H9 (cell line): ENCODE results near the gene UBE2D1. TPM values are rescaled to one million over a fixed set of nuclear protein-coding genes. Genes with fewer than 3 reads are reported as not detected.
A peak's percentile ranks its signal among the peaks of the same experiment; 100 is the strongest.

Experiments used
- DNase-seq: peaks from one replicate; pipeline ENCODE4 v3.0.0-alpha.2; 2017
- H2AFZ ChIP-seq: one replicate; pipeline ENCODE4 v1.6.1; 2013; ENCODE audit warnings: mild to moderate bottlenecking, low read length, control low read depth, moderate library complexity
- H2AK5ac ChIP-seq: 2 replicates; pipeline ENCODE4 v1.6.1; 2013; ENCODE audit warnings: low read length, control low read depth, mixed read lengths; ENCODE audit not compliant: insufficient read length
- H2BK120ac ChIP-seq: one replicate; pipeline ENCODE4 v1.6.1; 2013; ENCODE audit warnings: low read depth, mild to moderate bottlenecking, low read length, control low read depth, inconsistent platforms; ENCODE audit not compliant: poor library complexity, severe bottlenecking
- H2BK12ac ChIP-seq: 2 replicates; pipeline ENCODE4 v1.6.1; 2013; ENCODE audit warnings: low read length, control low read depth, mixed read lengths, low read depth; ENCODE audit not compliant: insufficient read length
- H2BK15ac ChIP-seq: 2 replicates; pipeline ENCODE4 v1.6.1; 2013; ENCODE audit warnings: low read depth, low read length, control low read depth
- H2BK20ac ChIP-seq: one replicate; pipeline ENCODE4 v1.6.1; 2013; ENCODE audit warnings: low read depth, mild to moderate bottlenecking, low read length, control low read depth, inconsistent platforms; ENCODE audit not compliant: poor library complexity, severe bottlenecking
- H2BK5ac ChIP-seq: 2 replicates; pipeline ENCODE4 v1.6.1; 2013; ENCODE audit warnings: low read length, control low read depth, mixed read lengths; ENCODE audit not compliant: insufficient read length
- H3K14ac ChIP-seq: 2 replicates; pipeline ENCODE4 v1.6.1; 2013; ENCODE audit warnings: low read length, control low read depth; ENCODE audit not compliant: insufficient read depth
- H3K18ac ChIP-seq: 2 replicates; pipeline ENCODE4 v1.6.1; 2013; ENCODE audit warnings: low read depth, mild to moderate bottlenecking, mixed read lengths, low read length, control low read depth; ENCODE audit not compliant: insufficient read length
- H3K23ac ChIP-seq: 2 replicates; pipeline ENCODE4 v1.6.1; 2013; ENCODE audit warnings: low read length, control low read depth, mixed read lengths, low read depth; ENCODE audit not compliant: insufficient read length
- H3K23me2 ChIP-seq: 2 replicates; pipeline ENCODE4 v1.6.1; 2013; ENCODE audit warnings: low read depth, mild to moderate bottlenecking, mixed read lengths, low read length, control low read depth; ENCODE audit not compliant: insufficient read length, poor library complexity, severe bottlenecking
- H3K27ac ChIP-seq: 2 replicates; pipeline ENCODE4 v1.5.1; 2013; ENCODE audit warnings: low read length, control low read depth, mixed read lengths, low read depth; ENCODE audit not compliant: insufficient read length
- H3K27me3 ChIP-seq: 2 replicates; pipeline ENCODE4 v1.6.1; 2013; ENCODE audit warnings: low read length, control low read depth, inconsistent platforms; ENCODE audit not compliant: insufficient read depth
- H3K4ac ChIP-seq: 2 replicates; pipeline ENCODE4 v1.6.1; 2013; ENCODE audit warnings: low read depth, mild to moderate bottlenecking, control low read depth, inconsistent platforms, low read length, moderate library complexity
- H3K4me1 ChIP-seq: 2 replicates; pipeline ENCODE4 v1.6.1; 2013; ENCODE audit warnings: low read length, control low read depth, inconsistent platforms; ENCODE audit not compliant: insufficient read depth
- H3K4me2 ChIP-seq: 2 replicates; pipeline ENCODE4 v1.6.1; 2013; ENCODE audit warnings: low read length, control low read depth, mixed read lengths; ENCODE audit not compliant: insufficient read length, insufficient read depth
- H3K56ac ChIP-seq: 2 replicates; pipeline ENCODE4 v1.6.1; 2013; ENCODE audit warnings: low read depth, mild to moderate bottlenecking, mixed read lengths, low read length, control low read depth; ENCODE audit not compliant: insufficient read length
- H3K79me1 ChIP-seq: 2 replicates; pipeline ENCODE4 v1.6.1; 2013; ENCODE audit warnings: low read depth, mild to moderate bottlenecking, moderate library complexity, low read length, control low read depth, inconsistent platforms; ENCODE audit not compliant: insufficient read depth, poor library complexity, severe bottlenecking
- H3K79me2 ChIP-seq: 2 replicates; pipeline ENCODE4 v1.6.1; 2013; ENCODE audit warnings: low read length, control low read depth, inconsistent platforms; ENCODE audit not compliant: insufficient read depth
- H3K9ac ChIP-seq: 2 replicates; pipeline ENCODE4 v1.6.1; 2013; ENCODE audit warnings: low read length, control low read depth, mixed read lengths; ENCODE audit not compliant: insufficient read length; ENCODE audit errors: extremely low read depth
- H3K9me3 ChIP-seq: one replicate; pipeline ENCODE4 v1.6.1; 2013; ENCODE audit warnings: low read depth, low read length, inconsistent platforms; ENCODE audit not compliant: control insufficient read depth
- H3T11ph ChIP-seq: one replicate; pipeline ENCODE4 v1.6.1; 2013; ENCODE audit warnings: mild to moderate bottlenecking, low read length, control low read depth, inconsistent platforms
- H4K20me1 ChIP-seq: one replicate; pipeline ENCODE4 v1.6.1; 2013; ENCODE audit not compliant: control insufficient read depth, insufficient read length, insufficient read depth
- H4K5ac ChIP-seq: 2 replicates; pipeline ENCODE4 v1.6.1; 2013; ENCODE audit warnings: low read depth, mild to moderate bottlenecking, mixed read lengths, low read length, control low read depth; ENCODE audit not compliant: insufficient read length
- H4K8ac ChIP-seq: replicated peaks from 2 replicates; pipeline ENCODE4 v1.6.1; 2013; ENCODE audit warnings: low read length, control low read depth, mixed read lengths, low read depth; ENCODE audit not compliant: insufficient read length
- H4K91ac ChIP-seq: 2 replicates; pipeline ENCODE4 v1.6.1; 2013; ENCODE audit warnings: low read depth, mild to moderate bottlenecking, moderate library complexity, mixed read lengths, low read length, control low read depth; ENCODE audit not compliant: insufficient read length
- H3K27ac Mint-ChIP-seq, 3 experiments: 2 replicates in 2 of 3; 3 replicates in 1 of 3; pipeline ENCODE4 v1.8.0; 2020 to 2021; ENCODE audit warnings: mixed read lengths in 3 of 3, mild to moderate bottlenecking in 1 of 3, moderate library complexity in 1 of 3
- H3K27me3 Mint-ChIP-seq: 2 replicates; pipeline ENCODE4 v1.8.0; 2021; ENCODE audit warnings: low read depth, mild to moderate bottlenecking, moderate library complexity, mixed read lengths
- H3K36me3 Mint-ChIP-seq, 3 experiments: 2 replicates in 2 of 3; 3 replicates in 1 of 3; pipeline ENCODE4 v1.8.0; 2020 to 2021; ENCODE audit warnings: low read depth in 3 of 3, mixed read lengths in 3 of 3; ENCODE audit not compliant: insufficient read depth in 1 of 3
- H3K4me1 Mint-ChIP-seq, 2 experiments: 2 replicates each; pipeline ENCODE4 v1.8.0; 2020; ENCODE audit warnings: mixed read lengths in 2 of 2
- H3K4me3 Mint-ChIP-seq, 2 experiments: 2 replicates in 1 of 2; 3 replicates in 1 of 2; pipeline ENCODE4 v1.8.0; 2020 to 2021; ENCODE audit warnings: mild to moderate bottlenecking in 2 of 2, mixed read lengths in 2 of 2, moderate library complexity in 1 of 2
- H3K9me3 Mint-ChIP-seq, 2 experiments: 2 replicates in 1 of 2; 3 replicates in 1 of 2; pipeline ENCODE4 v1.8.0; 2020; ENCODE audit warnings: mild to moderate bottlenecking in 2 of 2, mixed read lengths in 2 of 2, moderate library complexity in 1 of 2
- WGBS: extraction: QIAGEN DNeasy Blood & Tissue Kit; methylation state at CpG from one replicate; pipeline ENCODE4 v1.1.7; 2013; ENCODE audit warnings: missing lambda C conversion rate, low lambda C conversion rate, mixed read lengths; ENCODE audit not compliant: insufficient read length; ENCODE audit errors: extremely low coverage; 5-methylcytosine and 5-hydroxymethylcytosine counted together
- total RNA-seq: library from RNA; stranded (reverse); gene quantifications from 2 replicates; pipeline ENCODE4 v1.2.1, GENCODE V29; 2021
- TF ChIP-seq, protein P1 (sequence below): fragments of 200-600 bp; sonication (generic); conservative IDR thresholded peaks from 3 replicates; pipeline ENCODE4 v1.8.0; 2021; ENCODE audit warnings: antibody characterized with exemption, mild to moderate bottlenecking

Gene UBE2D1
- total RNA-seq, 1 experiment from 2014 or later = 26.8 TPM

DNA sequence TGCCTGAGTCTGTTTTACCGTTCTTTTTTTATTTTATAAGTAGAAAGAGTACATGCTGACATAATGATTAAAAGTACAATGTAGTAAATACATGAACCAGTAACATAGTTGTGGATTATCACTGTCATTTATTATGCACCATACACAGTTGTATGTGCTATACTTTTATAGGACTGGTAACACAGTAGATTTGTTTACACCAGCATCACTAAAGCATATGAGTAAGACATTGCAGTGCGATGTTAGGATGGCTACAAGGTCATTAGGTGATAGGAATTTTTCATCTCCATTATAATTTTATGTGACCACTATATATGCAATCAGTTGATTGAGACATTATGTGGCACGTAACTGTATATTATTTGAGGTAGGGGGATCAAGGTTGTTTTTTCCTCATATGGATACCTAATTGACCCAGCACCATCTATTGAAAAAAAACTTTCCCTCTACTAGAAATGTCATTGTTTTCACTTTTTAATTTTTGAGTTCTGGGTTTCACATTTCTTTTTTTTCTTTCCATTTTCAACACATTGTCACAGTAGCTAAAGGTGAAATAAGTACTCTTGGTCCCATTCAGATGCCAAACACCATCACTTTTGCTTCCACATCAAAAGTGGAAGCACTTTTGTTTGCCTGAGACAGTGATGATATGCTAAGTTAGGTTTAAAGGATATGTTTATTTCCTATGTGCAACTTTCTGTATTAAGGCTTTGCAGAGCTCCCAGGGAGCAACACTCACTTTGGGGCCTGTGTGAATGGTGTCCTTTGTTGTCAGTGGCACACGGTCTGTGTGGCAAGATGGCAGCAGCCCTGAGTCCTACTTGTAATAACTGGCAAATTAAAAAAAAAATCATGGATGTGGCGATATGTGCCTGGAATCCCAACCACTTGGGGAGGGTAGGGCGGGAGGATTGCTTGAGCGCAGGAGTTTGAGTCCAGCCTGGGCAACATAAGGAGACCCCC, 17.1 kb downstream of the UBE2D1 start:
- H3K27ac ChIP-seq = no peak overlapping the region
- peaks cover 3% of the 10 kb centered on the region; the same call in 1 of the 2 replicates for H3K79me2 ChIP-seq
- H3K79me1 ChIP-seq = peaks cover 3% of the 10 kb centered on the region
- no peak overlapping the region for H3T11ph ChIP-seq
- no CpG with 5 or more reads among the region's 7 CpGs for WGBS
- no peaks in the 10 kb centered on the region for H3K27me3 ChIP-seq
- no peak overlapping the region for H4K8ac ChIP-seq
- H3K18ac ChIP-seq = no peak overlapping the region
- no peak overlapping the region for H4K5ac ChIP-seq
- no peak overlapping the region for H3K4ac ChIP-seq
- H3K23me2 ChIP-seq = no peaks in the 10 kb centered on the region
- H2AK5ac ChIP-seq = no peak overlapping the region
- H3K14ac ChIP-seq = no peak overlapping the region
- no peak overlapping the region for H3K4me3 Mint-ChIP-seq
- H3K9me3 ChIP-seq = no peaks in the 10 kb centered on the region
- H3K36me3 Mint-ChIP-seq = no peaks in the 10 kb centered on the region; a peak in 1 of 7 replicates
- no peak overlapping the region; a peak in 1 of 7 replicates for H3K27ac Mint-ChIP-seq
- H2BK120ac ChIP-seq = no peak overlapping the region
- no peak overlapping the region for H3K23ac ChIP-seq
- no peak overlapping the region for H4K91ac ChIP-seq
- no peaks in the 10 kb centered on the region for H3K9me3 Mint-ChIP-seq
- peaks cover 3% of the 10 kb centered on the region; the same call in 1 of the 2 replicates for H3K4me1 ChIP-seq
- H2BK20ac ChIP-seq = no peak overlapping the region
- no peak overlapping the region for H2BK5ac ChIP-seq
- no peak overlapping the region for H3K56ac ChIP-seq
- no peaks in the 10 kb centered on the region for H4K20me1 ChIP-seq
- peak overlapping the region; percentile 26 for H3K9ac ChIP-seq
- H2BK12ac ChIP-seq = no peak overlapping the region
- no peak for DNase-seq
- peaks cover 26 to 41% of the 10 kb centered on the region in 2 experiments for H3K4me1 Mint-ChIP-seq
- TF ChIP-seq, protein P1, sequence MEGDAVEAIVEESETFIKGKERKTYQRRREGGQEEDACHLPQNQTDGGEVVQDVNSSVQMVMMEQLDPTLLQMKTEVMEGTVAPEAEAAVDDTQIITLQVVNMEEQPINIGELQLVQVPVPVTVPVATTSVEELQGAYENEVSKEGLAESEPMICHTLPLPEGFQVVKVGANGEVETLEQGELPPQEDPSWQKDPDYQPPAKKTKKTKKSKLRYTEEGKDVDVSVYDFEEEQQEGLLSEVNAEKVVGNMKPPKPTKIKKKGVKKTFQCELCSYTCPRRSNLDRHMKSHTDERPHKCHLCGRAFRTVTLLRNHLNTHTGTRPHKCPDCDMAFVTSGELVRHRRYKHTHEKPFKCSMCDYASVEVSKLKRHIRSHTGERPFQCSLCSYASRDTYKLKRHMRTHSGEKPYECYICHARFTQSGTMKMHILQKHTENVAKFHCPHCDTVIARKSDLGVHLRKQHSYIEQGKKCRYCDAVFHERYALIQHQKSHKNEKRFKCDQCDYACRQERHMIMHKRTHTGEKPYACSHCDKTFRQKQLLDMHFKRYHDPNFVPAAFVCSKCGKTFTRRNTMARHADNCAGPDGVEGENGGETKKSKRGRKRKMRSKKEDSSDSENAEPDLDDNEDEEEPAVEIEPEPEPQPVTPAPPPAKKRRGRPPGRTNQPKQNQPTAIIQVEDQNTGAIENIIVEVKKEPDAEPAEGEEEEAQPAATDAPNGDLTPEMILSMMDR = no peak
- no peak overlapping the region for H3K4me2 ChIP-seq
- no peaks in the 10 kb centered on the region for H3K27me3 Mint-ChIP-seq
- no peak overlapping the region for H2BK15ac ChIP-seq
- no peak overlapping the region for H2AFZ ChIP-seq
